ENCODE measurements around the gene SLC25A47. TPM values are rescaled to one million over a fixed set of nuclear protein-coding genes. Genes with fewer than 3 reads are reported as not detected.

The SLC25A47 gene
- total and polyA plus RNA-seq, 9 of the 15 experiments (the other 6 are each of a cell fraction or from before 2014, with no cell fraction given): 0.09 to 0.23 (median 0.22) TPM; not detected in 6

GRCh38 chr14:100345711-100346110 lies 22.6 kb downstream of the SLC25A47 start (continued):
- TF ChIP-seq POLR2B (IDR thresholded peaks at IDR 0.05; ENCODE audit: low read depth, partially characterized antibody) (peak; percentile 36), ZNF347 (CRISPR knock-in tag; IDR thresholded peaks at IDR 0.05; ENCODE audit: low read depth) (no peak), RBFOX2 (IDR thresholded peaks at IDR 0.05; ENCODE audit: low read depth, low read length) (peak; percentile 71), RBM22 (IDR thresholded peaks at IDR 0.05; ENCODE audit: low read depth, low read length, poor library complexity, severe bottlenecking) (peak; percentile 91), POLR2AphosphoS5 (IDR thresholded peaks at IDR 0.05; ENCODE audit: control insufficient read depth, insufficient read depth, low read depth, low read length) (peak; percentile 29; the same call in 1 of the 2 replicates), POLR2G (IDR thresholded peaks at IDR 0.05; ENCODE audit: low read depth, low read length) (peak; percentile 79), ZFP36 (IDR thresholded peaks at IDR 0.05; ENCODE audit: low read depth, low read length, partially characterized antibody) (no peak), ATF2 (CRISPR knock-in tag; IDR thresholded peaks at IDR 0.05) (no peak), BRD9 (IDR thresholded peaks at IDR 0.05; ENCODE audit: low read depth, partially characterized antibody) (no peak)

Measured in K562 (cell line).